Tibial artery (tissue), 4 donors: Measurements from ENCODE around the gene RASSF10.

ENCODE experiments used
- DNase-seq, 2 donors: peaks; one replicate each; pipeline ENCODE4 v3.0.0-alpha.2; 2019
- H3K27ac ChIP-seq, 2 donors: fragments of 200-600 bp; sonication (generic) in 1 of 2; 1 replicate in 1 of 2; 2 replicates in 1 of 2; pipeline ENCODE4 v1.5.1; 2018 to 2019; ENCODE audit warnings: mild to moderate bottlenecking in 1 of 2
- H3K27me3 ChIP-seq, 2 donors: fragments of 200-600 bp; sonication (generic) in 1 of 2; one replicate each; pipeline versions ENCODE4 v1.5.1 to v1.6.0; 2016 to 2019
- H3K36me3 ChIP-seq, 3 donors: fragments of 200-600 bp; sonication (generic) in 2 of 3; one replicate each; pipeline ENCODE4 v1.5.1; 2016 to 2019; ENCODE audit warnings: mild to moderate bottlenecking in 2 of 3
- H3K4me1 ChIP-seq, 4 donors: fragments of 200-600 bp; sonication (generic) in 2 of 4; 1 replicate in 3 of 4; 2 replicates in 1 of 4; pipeline ENCODE4 v1.5.1; 2016 to 2019
- H3K4me3 ChIP-seq, 2 donors: fragments of 200-600 bp; sonication (generic) in 1 of 2; 1 replicate in 1 of 2; 2 replicates in 1 of 2; pipeline ENCODE4 v1.5.1; 2018 to 2019; ENCODE audit warnings: mild to moderate bottlenecking in 2 of 2
- H3K9me3 ChIP-seq, 3 donors: fragments of 200-600 bp; sonication (generic) in 1 of 3; one replicate each; pipeline ENCODE4 v1.5.1; 2016 to 2019
- intact Hi-C: fragments of 100-400 bp; cut with DNase I; formaldehyde crosslinking; loops from one replicate; pipeline ENCODE4 v1.15.0; 2023; ENCODE audit warnings: low total_unique reads
- TF ChIP-seq, protein P1 (sequence below), 2 experiments: fragments of 200-600 bp in 1 of 2; fragments of 450-650 bp in 1 of 2; IDR thresholded peaks; one replicate each; pipeline ENCODE4 v1.5.1; 2017 to 2019; ENCODE audit warnings: antibody characterized with exemption in 2 of 2, mild to moderate bottlenecking in 1 of 2, moderate library complexity in 1 of 2

Gene RASSF10

DNA sequence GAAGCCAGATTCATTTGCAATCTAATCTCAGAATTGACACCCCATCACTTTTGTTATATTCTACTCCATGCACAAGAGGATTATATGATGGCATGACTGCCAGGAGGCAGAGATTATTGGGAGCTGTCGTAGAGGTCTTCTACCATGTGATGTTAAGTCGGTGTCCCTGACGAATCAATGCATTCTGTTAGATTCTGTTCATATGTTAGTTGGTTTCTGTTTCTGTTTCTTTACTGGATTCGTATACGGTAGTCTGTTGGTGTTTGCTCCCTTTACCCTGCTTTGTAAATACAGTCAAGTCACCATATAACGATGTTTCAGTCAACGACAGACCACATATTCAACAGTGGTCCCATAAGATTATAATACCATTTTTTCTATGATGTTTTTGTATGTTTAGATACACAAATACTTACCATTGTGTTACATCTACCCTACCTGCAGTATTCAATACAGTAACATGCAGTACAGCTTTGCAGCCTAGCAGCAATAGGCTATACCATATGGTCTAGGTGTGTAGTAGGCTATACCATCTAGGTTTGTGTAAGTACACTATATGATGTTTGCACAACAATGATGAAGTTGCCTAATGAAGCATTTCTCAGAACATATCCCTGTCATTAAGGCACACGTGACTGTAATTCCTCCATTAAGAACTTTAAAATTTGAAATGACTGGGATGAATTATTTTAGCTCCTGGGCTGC lies 22.8 kb upstream of the RASSF10 start:
- H3K4me1 ChIP-seq: no peaks in the 10 kb centered on the region
- no peaks in the 10 kb centered on the region for H3K9me3 ChIP-seq
- no peak overlapping the region for H3K27ac ChIP-seq
- no peak overlapping the region for H3K4me3 ChIP-seq
- H3K27me3 ChIP-seq: peaks cover 0 to 5% of the 10 kb centered on the region in 2 donors
- intact Hi-C loops: no loop called here
- TF ChIP-seq, protein P1, sequence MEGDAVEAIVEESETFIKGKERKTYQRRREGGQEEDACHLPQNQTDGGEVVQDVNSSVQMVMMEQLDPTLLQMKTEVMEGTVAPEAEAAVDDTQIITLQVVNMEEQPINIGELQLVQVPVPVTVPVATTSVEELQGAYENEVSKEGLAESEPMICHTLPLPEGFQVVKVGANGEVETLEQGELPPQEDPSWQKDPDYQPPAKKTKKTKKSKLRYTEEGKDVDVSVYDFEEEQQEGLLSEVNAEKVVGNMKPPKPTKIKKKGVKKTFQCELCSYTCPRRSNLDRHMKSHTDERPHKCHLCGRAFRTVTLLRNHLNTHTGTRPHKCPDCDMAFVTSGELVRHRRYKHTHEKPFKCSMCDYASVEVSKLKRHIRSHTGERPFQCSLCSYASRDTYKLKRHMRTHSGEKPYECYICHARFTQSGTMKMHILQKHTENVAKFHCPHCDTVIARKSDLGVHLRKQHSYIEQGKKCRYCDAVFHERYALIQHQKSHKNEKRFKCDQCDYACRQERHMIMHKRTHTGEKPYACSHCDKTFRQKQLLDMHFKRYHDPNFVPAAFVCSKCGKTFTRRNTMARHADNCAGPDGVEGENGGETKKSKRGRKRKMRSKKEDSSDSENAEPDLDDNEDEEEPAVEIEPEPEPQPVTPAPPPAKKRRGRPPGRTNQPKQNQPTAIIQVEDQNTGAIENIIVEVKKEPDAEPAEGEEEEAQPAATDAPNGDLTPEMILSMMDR (IDR thresholded peaks at IDR 0.05): no peak
- no peaks in the 10 kb centered on the region for H3K36me3 ChIP-seq
- DNase-seq: no peak

DNA sequence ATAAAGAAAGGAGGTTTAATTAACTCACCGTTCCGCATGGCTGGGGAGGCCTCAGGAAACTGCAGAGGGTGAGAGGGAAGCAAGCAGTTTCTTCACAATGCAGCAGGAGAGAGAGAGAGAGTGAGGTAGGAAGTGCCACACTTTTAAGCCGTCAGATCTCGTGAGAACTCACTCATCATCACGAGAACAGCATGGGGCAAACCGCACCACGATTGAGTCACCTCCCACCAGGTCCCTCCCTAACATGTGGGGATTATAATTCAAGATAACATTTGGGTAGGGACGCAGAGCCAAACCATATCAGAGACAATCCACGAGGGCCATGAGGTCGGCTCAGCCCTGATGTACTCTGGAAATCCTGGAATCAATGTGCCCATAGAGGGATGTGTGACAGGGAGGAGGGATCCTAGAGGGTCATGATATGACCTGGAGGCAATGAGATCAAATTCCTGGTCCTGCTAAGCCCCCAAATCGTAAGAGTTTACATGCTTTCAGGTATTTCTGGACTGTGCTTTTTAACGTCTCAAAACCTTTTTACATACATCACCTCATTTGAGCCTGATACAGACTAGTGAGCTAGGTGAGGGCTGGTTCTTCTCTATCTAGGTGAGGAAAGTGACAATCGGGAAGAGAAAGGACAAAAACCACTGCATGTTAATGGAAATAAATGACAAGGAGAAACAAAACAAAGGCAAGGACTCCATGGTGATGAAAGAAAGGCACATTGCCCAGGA lies 19.5 kb upstream of the RASSF10 start:
- Histone ChIP-seq H3K9me3 (no peaks in the 10 kb centered on the region), H3K4me1 (no peaks in the 10 kb centered on the region), H3K4me3 (no peak overlapping the region), H3K36me3 (no peaks in the 10 kb centered on the region), H3K27me3 (no peaks in the 10 kb centered on the region), H3K27ac (no peak overlapping the region)
- TF ChIP-seq, protein P1 (IDR thresholded peaks at IDR 0.05): no peak
- DNase-seq: no peak
- intact Hi-C loops: no loop called here

DNA sequence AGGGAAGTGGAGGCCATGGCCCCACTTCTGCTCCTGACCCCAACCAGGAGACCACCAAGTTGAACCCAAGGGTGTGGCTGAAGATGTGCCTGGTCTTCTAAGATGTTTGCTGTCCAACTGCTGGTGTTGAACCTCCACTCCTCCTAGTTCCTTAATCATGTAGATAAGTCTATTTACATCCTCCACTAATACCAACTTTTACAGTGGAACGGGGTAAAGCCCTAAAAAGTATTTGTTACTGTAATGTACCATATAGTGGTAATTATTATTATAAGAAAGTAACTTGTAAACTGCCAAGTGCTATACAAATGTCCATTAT lies 19.0 kb upstream of the RASSF10 start:
- Histone ChIP-seq H3K4me1 (no peaks in the 10 kb centered on the region), H3K9me3 (no peaks in the 10 kb centered on the region), H3K27me3 (no peaks in the 10 kb centered on the region), H3K27ac (no peak overlapping the region), H3K4me3 (no peak overlapping the region), H3K36me3 (no peaks in the 10 kb centered on the region)
- TF ChIP-seq, protein P1 (IDR thresholded peaks at IDR 0.05): no peak
- intact Hi-C loops: no loop called here
- DNase-seq: no peak

DNA sequence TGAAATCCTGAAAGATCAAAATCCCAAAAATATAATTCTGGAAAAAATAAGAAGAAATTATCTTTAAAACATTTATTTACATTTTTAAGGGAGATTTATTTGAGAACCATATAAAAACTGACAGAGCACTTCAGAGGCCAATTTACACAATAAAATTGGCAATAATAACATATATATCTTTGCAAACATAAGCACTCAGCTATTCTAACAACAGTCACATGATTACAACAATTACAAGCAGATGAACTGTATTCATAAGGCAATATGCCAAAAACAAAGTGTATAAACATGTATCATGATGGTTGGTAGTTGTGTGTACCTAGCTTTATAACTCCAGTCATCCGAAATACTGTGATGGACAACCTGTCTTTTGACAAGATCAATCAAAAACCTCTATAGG lies 17.7 kb upstream of the RASSF10 start:
- no peaks in the 10 kb centered on the region for H3K9me3 ChIP-seq
- H3K36me3 ChIP-seq: no peaks in the 10 kb centered on the region
- no peak overlapping the region for H3K4me3 ChIP-seq
- intact Hi-C loops: no loop called here
- no peak for DNase-seq
- TF ChIP-seq, protein P1 (IDR thresholded peaks at IDR 0.05): no peak
- H3K27ac ChIP-seq: no peak overlapping the region
- no peaks in the 10 kb centered on the region for H3K27me3 ChIP-seq
- H3K4me1 ChIP-seq: no peaks in the 10 kb centered on the region

DNA sequence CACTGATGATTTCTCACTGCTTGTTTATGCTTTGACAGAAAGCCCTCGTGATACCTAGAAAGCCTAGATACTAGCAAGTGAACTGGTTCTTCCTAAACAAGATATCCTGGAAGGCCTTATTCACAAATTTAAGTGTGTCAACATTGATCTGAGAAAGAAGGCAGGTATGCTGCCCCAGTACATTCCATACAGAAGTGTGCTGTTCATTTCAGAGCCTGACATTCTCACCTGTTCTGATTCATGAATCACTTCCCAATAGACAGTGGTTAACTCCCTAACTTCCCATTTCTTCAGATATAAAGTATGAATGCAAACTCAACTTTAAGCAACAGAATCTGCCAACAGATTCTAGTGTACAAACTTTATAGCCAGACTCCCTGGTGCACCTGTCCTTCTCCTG lies 15.5 kb upstream of the RASSF10 start:
- Histone ChIP-seq H3K27ac (no peak overlapping the region), H3K4me1 (no peaks in the 10 kb centered on the region), H3K36me3 (no peaks in the 10 kb centered on the region), H3K4me3 (no peak overlapping the region), H3K9me3 (no peaks in the 10 kb centered on the region), H3K27me3 (no peaks in the 10 kb centered on the region)
- no peak for DNase-seq
- TF ChIP-seq, protein P1 (IDR thresholded peaks at IDR 0.05): no peak
- intact Hi-C loops: no loop called here
